Amniotic stem cell (primary cell): ENCODE measurements around the gene PLCH1.

Experiments used
- DNase-seq: peaks from one replicate; lab custom pipeline; 2025; lab: John Stamatoyannopoulos, UW

The PLCH1 gene

GRCh38 chr3:155744010-155744625, 753 bp downstream of the PLCH1 start:
- DNase-seq: no peak

DNA sequence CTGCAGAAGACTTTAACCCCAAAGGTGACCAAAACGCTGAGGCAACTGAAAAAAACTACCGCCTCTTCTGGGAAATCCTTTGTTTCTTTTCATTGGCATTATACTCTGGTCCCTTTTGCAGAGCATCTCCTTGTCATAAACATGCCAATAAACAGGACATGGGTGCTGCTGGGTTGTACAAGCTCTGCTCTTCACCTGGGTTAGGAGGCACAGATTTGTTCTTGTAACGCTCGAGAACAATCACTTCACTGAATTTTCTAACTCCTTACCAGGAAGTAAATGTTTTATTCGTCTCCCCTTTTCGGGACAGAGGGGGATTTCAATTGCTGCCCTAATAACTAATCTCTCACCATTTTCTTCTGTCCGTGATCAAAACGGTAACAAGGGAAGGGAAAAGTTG, 1.3 kb downstream of the PLCH1 start:
- no peak for DNase-seq

- DNase-seq: no peak
Measured at GRCh38 chr3:155742349-155742965, 2.4 kb downstream of the PLCH1 start.

DNA sequence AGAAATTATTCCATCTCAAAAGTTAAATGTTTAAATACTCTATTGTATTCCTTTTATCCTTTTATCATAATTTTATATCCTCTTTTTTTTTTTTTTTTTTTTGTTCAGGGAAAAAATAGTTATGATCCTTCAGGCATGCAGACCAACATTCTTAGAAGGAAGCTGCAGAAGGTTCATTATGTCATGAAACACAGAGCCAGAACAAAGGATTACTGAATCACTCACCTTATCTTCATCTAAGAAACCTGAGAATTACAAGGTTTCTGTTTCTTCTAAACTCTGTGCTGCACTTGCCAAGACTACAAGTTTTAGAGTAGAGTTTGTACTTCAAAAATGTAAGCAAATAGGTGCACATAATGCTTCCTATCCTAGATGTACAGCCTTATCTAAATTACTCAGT, 3.3 kb downstream of the PLCH1 start:
- DNase-seq: no peak

DNA sequence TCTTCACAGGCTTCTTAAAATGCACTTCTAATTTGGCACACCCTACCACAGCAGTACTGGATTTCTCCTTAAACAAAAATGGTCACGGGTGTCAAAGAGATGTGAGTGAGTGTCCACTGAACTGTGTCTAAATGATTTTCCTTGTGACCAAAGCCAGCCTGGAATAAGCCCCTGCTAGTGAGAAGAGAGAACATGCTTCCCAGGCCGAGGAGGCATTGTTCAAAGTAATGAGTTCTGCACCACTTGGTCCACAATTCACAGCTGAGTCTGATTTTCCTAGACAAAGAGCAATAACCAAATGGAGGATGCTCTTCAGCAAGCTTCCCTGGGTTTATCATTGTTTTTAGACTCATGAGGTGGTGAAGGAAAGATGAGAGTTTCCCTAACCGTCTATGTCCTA, 3.8 kb downstream of the PLCH1 start:
- DNase-seq: no peak

- no peak for DNase-seq
Measured at GRCh38 chr3:155739154-155739553, 5.7 kb downstream of the PLCH1 start.

DNA sequence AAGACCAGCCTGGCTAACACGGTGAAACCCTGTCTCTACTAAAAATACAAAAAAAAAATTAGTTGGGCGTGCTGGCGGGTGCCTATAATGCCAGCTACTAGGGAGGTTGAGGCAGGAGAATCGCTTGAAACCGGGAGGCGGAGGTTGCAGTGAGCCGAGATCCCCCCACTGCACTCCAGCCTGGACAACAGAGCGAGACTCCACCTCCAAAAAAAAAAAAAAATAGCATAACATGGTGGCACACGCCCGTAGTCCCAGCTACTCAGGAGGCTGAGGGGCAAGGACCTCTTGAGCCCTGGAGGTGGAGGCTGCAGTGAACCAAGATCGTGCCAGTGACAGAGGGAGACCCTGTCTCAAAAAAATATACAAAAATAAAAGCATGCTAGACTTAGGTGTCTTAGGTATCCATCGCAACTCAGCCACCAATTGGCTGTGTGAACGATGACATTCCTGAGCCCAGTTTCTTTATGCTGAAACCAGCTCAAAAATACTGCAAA, 6.2 kb downstream of the PLCH1 start:
- no peak for DNase-seq

- DNase-seq: no peak
Measured at GRCh38 chr3:155737844-155738460, 6.9 kb downstream of the PLCH1 start.

DNA sequence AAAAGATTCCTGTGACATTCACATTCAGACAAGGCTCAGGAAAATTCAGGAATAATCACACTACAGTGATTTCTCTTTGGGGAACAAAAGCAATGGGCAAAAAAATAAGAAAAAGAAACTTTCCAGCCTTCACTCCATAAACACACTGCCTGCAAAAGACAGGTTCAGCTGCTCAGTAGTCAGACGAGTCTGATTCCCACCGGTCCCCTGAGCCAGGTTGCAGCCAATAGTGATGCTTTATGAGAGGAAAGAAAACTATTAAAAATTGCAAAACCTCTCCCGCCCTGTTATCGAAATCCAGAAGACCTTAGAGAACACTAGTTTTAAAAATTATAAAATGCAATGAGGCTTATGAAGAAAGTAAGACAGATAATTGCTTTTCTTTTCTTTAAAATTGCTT, 8.5 kb downstream of the PLCH1 start:
- no peak for DNase-seq

DNA sequence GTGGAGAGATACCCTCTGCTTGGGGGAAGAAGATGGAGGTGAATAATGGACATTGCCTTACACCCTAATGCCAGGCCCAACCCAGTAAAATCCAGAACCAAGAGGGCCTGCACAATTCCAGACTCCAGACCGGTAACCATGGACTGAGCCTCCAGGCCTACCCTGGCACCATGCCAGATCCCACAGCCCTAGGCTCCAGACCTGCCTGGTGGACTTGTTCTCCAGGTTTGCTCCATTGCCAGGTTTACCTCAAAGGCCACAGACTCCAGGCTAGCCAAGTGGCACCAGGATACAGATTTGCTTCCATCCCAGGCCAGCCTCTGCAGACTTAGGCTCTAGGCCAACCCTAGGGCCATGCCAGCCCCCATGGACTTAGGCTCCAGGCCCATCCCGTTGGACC, 14.0 kb downstream of the PLCH1 start:
- no peak for DNase-seq

DNA sequence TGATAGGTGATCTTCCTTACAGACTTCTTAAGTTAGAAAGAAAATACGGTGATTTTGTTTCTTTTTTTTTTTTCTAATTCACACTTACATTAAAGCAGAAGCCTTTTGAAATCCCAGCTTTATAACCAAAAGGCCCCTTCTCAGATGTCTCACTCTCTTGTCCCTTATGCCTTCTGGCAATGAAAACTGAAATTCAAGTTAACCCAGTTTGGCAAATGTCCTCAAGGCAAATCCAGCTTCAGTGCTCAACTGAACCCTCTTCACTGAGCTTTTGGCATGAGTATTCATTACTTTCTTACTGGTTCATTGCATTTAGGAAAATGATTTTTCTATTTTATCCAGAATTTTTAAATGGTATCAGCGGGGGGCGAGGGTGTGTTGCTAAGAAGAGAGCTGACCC, 17.0 kb downstream of the PLCH1 start:
- no peak for DNase-seq

DNA sequence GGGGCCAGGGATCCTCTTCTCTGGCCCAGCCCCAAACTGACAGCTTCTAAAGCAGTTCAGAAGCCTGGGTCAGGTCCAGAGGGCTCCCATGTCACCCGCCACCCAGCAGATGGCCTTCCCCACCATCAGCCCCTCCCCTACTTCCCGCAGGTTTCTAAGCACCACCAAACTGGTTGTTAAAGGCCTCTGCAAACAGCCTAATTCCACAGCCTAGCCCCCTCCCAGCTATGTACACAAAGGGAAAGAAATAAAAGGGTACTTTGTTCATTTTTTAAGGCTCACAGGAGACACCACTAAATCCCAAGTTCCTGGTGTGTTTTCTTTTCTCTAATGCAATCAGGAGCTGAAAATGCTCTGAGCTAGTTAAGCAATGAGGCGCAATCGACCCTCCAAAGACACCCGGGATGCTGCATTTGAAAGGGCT, 30.6 kb downstream of the PLCH1 start:
- no peak for DNase-seq

GRCh38 chr3:155712008-155712407, 32.9 kb downstream of the PLCH1 start:
- DNase-seq: no peak

GRCh38 chr3:155704771-155705559, 39.9 kb downstream of the PLCH1 start:
- no peak for DNase-seq

- no peak for DNase-seq
Measured at GRCh38 chr3:155704061-155704460, 40.8 kb downstream of the PLCH1 start.

GRCh38 chr3:155702745-155703591, 41.9 kb downstream of the PLCH1 start:
- no peak for DNase-seq

DNA sequence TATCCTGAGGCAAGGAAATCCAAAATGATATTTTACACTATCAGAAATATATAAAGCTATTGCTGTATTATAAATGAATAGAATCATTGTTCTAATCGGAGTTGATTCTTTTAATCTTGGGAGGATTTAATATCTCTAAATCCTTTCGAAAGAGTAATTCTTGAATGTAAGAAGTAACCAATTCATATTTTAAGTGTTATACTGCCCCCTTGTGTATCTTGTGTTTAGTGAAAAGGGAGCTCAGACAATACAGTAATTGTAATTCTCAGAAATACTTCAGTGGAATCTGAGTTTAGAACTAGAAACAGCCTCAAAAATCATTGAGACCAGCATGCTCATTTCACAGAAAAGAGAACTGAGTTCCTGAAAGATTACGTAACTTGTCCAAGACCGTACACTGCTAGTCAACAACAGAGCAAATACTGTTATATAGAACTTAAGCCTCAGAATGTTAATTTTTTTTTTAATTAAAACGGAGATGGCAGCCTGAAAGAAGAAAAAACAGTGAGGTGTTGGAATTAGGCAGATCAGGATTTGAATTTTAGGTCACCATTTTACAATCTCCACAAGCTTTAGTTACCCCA, 42.9 kb downstream of the PLCH1 start:
- DNase-seq: peak; percentile 45

GRCh38 chr3:155697542-155697941, 47.3 kb downstream of the PLCH1 start:
- no peak for DNase-seq

DNA sequence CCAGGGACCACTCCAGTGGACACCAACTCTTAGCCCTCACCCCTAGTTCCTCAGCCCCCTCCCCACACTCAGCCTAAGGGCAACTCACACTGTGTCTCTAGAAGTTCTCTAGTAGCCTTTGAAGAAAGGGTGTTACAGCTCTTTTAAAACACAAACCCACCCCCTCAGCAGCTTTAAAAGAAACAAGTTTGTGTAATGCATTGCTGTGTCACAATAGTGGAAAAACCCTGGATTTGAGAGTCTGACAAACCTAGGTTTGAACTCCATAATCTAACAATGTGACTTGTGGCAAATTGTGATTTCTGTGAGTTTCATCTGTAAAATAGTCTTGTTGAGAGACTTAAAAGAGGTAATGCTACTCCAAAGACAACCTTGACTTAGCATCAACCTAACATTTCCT, 54.0 kb downstream of the PLCH1 start:
- no peak for DNase-seq

DNA sequence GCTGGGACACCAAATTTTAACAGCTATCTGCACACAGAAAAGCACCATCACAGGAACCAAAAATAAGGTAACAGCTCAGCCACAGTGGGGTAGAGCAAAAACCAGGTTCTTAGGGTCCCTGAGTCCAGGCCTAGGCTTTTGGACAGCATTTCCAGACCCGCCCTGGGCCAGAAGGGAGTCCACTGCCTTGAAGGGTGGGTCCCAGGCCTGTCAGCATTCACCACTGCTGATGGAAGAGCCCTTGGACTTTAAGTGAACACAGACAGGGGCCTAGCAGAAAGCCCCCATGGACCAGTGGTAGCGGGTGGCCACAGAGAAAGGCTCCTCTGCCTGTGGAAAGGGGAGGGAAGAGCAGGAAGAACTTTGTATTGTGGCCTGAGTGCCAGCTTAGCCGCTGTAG, 56.4 kb downstream of the PLCH1 start:
- DNase-seq: no peak

DNA sequence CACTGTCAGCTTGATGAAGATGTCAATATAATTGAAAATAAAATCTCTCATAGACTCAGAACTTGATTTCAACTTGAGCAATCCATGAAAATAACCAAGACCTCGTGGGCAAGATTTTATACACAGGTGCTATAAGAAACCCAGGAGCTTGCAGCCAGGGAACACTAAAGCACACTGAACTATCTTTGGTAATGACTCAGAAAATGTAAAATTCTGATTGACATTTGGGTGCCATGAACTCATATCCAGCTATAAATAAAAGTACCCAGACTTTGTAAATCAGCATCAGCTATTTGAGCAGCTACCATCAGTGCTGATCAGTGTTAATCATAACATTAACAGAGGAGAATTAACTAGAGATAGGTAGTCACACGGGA, 61.5 kb downstream of the PLCH1 start:
- DNase-seq: no peak
